K562 (cell line): Measurements from ENCODE around the gene RALGPS1. TPM values are rescaled to one million over a fixed set of nuclear protein-coding genes. Genes with fewer than 3 reads are reported as not detected.
A peak's percentile ranks its signal among the peaks of the same experiment; 100 is the strongest.

Experiments
- ADNP ChIP-seq: fragments of 200-800 bp; sonication (Bioruptor generic); IDR thresholded peaks from 2 replicates; pipeline ENCODE4 v1.6.1; 2016; ENCODE audit warnings: missing genetic modification characterization, missing compliant biosample characterization
- CHD1 ChIP-seq: fragments of 200-600 bp; sonication (generic); IDR thresholded peaks from one replicate; pipeline ENCODE4 v1.6.1; 2012; ENCODE audit warnings: mild to moderate bottlenecking, moderate library complexity, low read length, inconsistent platforms
- FOXA1 ChIP-seq: fragments of 450-650 bp; IDR thresholded peaks from 2 replicates; pipeline ENCODE4 v1.6.1; 2016; ENCODE audit warnings: mild to moderate bottlenecking, borderline replicate concordance
- GATAD2B ChIP-seq: fragments of 450-650 bp; IDR thresholded peaks from 2 replicates; pipeline ENCODE4 v1.6.1; 2017; ENCODE audit warnings: mild to moderate bottlenecking, borderline replicate concordance
- HSF4 ChIP-seq: fragments of 250-450 bp; sonication (Bioruptor Pico); IDR thresholded peaks from 2 replicates; pipeline ENCODE4 v2.1.2; 2022; ENCODE audit warnings: mild to moderate bottlenecking, moderate library complexity, borderline replicate concordance
- PHF20 ChIP-seq: fragments of 450-650 bp; IDR thresholded peaks from 2 replicates; pipeline ENCODE4 v1.6.1; 2018; ENCODE audit not compliant: partially characterized antibody
- RBM25 ChIP-seq: fragments of 200-400 bp; formaldehyde crosslinking; IDR thresholded peaks from 2 replicates; pipeline ENCODE4 v1.6.1; 2018; ENCODE audit warnings: low read length, low read depth, moderate library complexity; ENCODE audit not compliant: severe bottlenecking
- RCOR1 ChIP-seq, 2 experiments: IDR thresholded peaks; 2 replicates each; pipeline ENCODE4 v1.6.1; 2012; ENCODE audit warnings: low read depth in 2 of 2, low read length in 2 of 2, borderline replicate concordance in 1 of 2, improper control_type of control experiment in 1 of 2
- TARDBP ChIP-seq: fragments of 450-650 bp; IDR thresholded peaks from 2 replicates; pipeline ENCODE4 v1.6.1; 2016
- ZNF224 ChIP-seq: sonication (generic); formaldehyde crosslinking; IDR thresholded peaks from 2 replicates; pipeline ENCODE4 v1.8.0; 2022; ENCODE audit warnings: mild to moderate bottlenecking, missing genetic modification reagents
- ZNF444 ChIP-seq: fragments of 250-450 bp; sonication (Bioruptor Pico); IDR thresholded peaks from 2 replicates; pipeline ENCODE4 v1.4.0; 2020; ENCODE audit warnings: mild to moderate bottlenecking, moderate library complexity
- polyA plus RNA-seq, 8 experiments: library from polyadenylated mRNA; depleted of rRNA in 4 of 8; stranded (reverse) in 5 of 8; unstranded in 3 of 8; fragments of >200 nt; fragmentation: Nextera tagmentation in 2 of 8; fragmentation: Illumina TruSeq in 1 of 8; extraction: Ambion mirVana in 2 of 8; extraction: Trizol in 1 of 8; gene quantifications; 2 replicates each; pipeline versions ENCODE4 v1.2.1 to v1.2.3, GENCODE V29; 2011 to 2014; ENCODE audit warnings: inconsistent platforms in 1 of 8, missing spikeins in 1 of 8
- total RNA-seq, 7 experiments: library from RNA; depleted of rRNA in 6 of 7; stranded (reverse); fragments of >200 nt in 6 of 7; fragmentation: Illumina TruSeq in 2 of 7; extraction: Trizol in 2 of 7; gene quantifications; 2 replicates each; pipeline versions ENCODE4 v1.2.1 to v1.2.3, GENCODE V29; 2011 to 2021; ENCODE audit warnings: low replicate concordance in 1 of 7
- TF ChIP-seq, protein P1 (sequence below): sonication (generic); formaldehyde crosslinking; IDR thresholded peaks from 2 replicates; pipeline ENCODE4 v1.8.0; 2022; ENCODE audit warnings: mild to moderate bottlenecking, missing genetic modification reagents
- TF ChIP-seq, protein P2 (sequence below): fragments of 250-450 bp; sonication (Bioruptor Pico); IDR thresholded peaks from 2 replicates; pipeline ENCODE4 v1.4.0; 2020; ENCODE audit warnings: mild to moderate bottlenecking, moderate library complexity
- TF ChIP-seq, protein P3 (sequence below): fragments of 250-450 bp; sonication (Bioruptor Pico); IDR thresholded peaks from 2 replicates; pipeline ENCODE4 v1.5.0; 2021
- TF ChIP-seq, protein P4 (sequence below): fragments of 450-650 bp; IDR thresholded peaks from 2 replicates; pipeline ENCODE4 v1.6.1; 2016; ENCODE audit warnings: borderline replicate concordance

Gene RALGPS1
- total and polyA plus RNA-seq, 9 of the 15 experiments (the other 6 are each of a cell fraction or from before 2014, with no cell fraction given) = 0.04 to 2.6 (median 1.5) TPM

DNA sequence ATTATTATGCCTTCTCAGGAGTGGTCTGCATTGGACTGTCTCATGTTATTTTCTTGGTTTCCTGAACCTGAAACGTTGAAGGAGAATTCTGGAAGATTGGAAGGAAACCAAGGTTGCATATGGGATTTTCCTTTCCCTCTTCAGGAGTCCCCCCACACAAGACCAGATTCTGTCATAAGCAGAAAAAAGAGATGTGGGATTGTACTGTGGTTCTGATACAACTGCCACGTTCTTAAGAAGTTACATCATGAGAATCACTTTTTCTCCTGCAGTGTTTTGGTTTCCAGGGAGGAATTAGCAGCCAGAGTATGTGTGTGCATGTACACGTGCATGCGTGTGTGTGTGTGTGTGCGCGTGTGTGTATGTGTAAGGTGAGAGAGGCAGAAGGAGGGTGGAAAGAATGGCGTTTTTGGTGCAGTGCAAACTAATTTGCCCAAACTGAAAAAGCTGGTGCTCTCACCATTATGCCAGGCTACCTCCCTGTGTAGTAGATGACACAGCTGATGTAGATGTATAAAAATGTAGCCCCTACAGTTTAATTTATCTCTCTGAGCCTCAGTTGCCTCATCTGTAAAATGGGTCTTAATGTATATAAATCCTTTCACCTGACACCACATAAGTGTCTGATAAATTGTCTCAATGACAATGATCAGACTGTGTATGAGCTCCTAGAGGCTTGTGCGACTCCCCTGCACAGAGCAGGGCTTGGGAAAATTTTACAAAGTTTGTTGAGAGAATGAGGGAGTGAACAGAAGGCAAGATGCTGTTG is 38.6 kb downstream of the RALGPS1 start (continued):
- TF ChIP-seq, protein P1, sequence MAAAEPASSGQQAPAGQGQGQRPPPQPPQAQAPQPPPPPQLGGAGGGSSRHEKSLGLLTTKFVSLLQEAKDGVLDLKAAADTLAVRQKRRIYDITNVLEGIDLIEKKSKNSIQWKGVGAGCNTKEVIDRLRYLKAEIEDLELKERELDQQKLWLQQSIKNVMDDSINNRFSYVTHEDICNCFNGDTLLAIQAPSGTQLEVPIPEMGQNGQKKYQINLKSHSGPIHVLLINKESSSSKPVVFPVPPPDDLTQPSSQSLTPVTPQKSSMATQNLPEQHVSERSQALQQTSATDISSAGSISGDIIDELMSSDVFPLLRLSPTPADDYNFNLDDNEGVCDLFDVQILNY = no peak
- no peak for TF ChIP-seq GATAD2B
- TF ChIP-seq, protein P2, sequence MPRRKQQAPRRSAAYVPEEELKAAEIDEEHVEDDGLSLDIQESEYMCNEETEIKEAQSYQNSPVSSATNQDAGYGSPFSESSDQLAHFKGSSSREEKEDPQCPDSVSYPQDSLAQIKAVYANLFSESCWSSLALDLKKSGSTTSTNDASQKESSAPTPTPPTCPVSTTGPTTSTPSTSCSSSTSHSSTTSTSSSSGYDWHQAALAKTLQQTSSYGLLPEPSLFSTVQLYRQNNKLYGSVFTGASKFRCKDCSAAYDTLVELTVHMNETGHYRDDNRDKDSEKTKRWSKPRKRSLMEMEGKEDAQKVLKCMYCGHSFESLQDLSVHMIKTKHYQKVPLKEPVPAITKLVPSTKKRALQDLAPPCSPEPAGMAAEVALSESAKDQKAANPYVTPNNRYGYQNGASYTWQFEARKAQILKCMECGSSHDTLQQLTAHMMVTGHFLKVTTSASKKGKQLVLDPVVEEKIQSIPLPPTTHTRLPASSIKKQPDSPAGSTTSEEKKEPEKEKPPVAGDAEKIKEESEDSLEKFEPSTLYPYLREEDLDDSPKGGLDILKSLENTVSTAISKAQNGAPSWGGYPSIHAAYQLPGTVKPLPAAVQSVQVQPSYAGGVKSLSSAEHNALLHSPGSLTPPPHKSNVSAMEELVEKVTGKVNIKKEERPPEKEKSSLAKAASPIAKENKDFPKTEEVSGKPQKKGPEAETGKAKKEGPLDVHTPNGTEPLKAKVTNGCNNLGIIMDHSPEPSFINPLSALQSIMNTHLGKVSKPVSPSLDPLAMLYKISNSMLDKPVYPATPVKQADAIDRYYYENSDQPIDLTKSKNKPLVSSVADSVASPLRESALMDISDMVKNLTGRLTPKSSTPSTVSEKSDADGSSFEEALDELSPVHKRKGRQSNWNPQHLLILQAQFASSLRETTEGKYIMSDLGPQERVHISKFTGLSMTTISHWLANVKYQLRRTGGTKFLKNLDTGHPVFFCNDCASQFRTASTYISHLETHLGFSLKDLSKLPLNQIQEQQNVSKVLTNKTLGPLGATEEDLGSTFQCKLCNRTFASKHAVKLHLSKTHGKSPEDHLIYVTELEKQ = no peak
- no peak for TF ChIP-seq ZNF444
- TF ChIP-seq ZNF224 (CRISPR knock-in tag) = no peak
- TF ChIP-seq RBM25 = peak; percentile 93
- TF ChIP-seq, protein P3, sequence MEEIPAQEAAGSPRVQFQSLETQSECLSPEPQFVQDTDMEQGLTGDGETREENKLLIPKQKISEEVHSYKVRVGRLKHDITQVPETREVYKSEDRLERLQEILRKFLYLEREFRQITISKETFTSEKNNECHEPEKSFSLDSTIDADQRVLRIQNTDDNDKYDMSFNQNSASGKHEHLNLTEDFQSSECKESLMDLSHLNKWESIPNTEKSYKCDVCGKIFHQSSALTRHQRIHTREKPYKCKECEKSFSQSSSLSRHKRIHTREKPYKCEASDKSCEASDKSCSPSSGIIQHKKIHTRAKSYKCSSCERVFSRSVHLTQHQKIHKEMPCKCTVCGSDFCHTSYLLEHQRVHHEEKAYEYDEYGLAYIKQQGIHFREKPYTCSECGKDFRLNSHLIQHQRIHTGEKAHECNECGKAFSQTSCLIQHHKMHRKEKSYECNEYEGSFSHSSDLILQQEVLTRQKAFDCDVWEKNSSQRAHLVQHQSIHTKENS (CRISPR knock-in tag) = no peak
- TF ChIP-seq FOXA1 = no peak
- TF ChIP-seq, protein P4, sequence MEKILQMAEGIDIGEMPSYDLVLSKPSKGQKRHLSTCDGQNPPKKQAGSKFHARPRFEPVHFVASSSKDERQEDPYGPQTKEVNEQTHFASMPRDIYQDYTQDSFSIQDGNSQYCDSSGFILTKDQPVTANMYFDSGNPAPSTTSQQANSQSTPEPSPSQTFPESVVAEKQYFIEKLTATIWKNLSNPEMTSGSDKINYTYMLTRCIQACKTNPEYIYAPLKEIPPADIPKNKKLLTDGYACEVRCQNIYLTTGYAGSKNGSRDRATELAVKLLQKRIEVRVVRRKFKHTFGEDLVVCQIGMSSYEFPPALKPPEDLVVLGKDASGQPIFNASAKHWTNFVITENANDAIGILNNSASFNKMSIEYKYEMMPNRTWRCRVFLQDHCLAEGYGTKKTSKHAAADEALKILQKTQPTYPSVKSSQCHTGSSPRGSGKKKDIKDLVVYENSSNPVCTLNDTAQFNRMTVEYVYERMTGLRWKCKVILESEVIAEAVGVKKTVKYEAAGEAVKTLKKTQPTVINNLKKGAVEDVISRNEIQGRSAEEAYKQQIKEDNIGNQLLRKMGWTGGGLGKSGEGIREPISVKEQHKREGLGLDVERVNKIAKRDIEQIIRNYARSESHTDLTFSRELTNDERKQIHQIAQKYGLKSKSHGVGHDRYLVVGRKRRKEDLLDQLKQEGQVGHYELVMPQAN = no peak
- TF ChIP-seq PHF20 = no peak
- peak in 1 of 2 experiments; percentile 48; a peak in 2 of 4 replicates for TF ChIP-seq RCOR1 (IDR thresholded peaks at IDR 0.05; ENCODE audit: borderline replicate concordance in 1 of 2, low read depth in 2 of 2, low read length in 2 of 2)
- no peak for TF ChIP-seq CHD1
- TF ChIP-seq TARDBP = no peak
- no peak for TF ChIP-seq HSF4 (CRISPR knock-in tag)
- TF ChIP-seq ADNP (tag) = peak; percentile 59; the same call in 1 of the 2 replicates
